H1 (cell line): ENCODE data around the gene BEAN1. TPM values are rescaled to one million over a fixed set of nuclear protein-coding genes. Genes with fewer than 3 reads are reported as not detected.

ENCODE experiments used
- CBX8 ChIP-seq: fragments of 300-800, 300-1000 bp; sonication (generic); IDR thresholded peaks from 2 replicates; pipeline ENCODE4 v1.7.1; 2016; ENCODE audit warnings: low read depth, low read length, borderline replicate concordance
- NANOG ChIP-seq: IDR thresholded peaks from 2 replicates; pipeline ENCODE4 v1.6.1; 2011; ENCODE audit warnings: low read length, low read depth, mild to moderate bottlenecking, inconsistent platforms; ENCODE audit not compliant: insufficient read depth, poor library complexity, severe bottlenecking
- RNF2 ChIP-seq: fragments of 200-900, 300-1000 bp; sonication (generic); IDR thresholded peaks from 2 replicates; pipeline ENCODE4 v1.7.1; 2016; ENCODE audit warnings: borderline replicate concordance, low read depth, mild to moderate bottlenecking, antibody characterized with exemption, low read length; ENCODE audit not compliant: poor library complexity, severe bottlenecking; ENCODE audit errors: missing control alignments
- TAF7 ChIP-seq: optimal IDR thresholded peaks from 2 replicates; pipeline ENCODE3; 2011; ENCODE audit warnings: low read depth, mild to moderate bottlenecking, inconsistent platforms, low read length, moderate library complexity, borderline replicate concordance
- polyA plus RNA-seq, 7 experiments: library from polyadenylated mRNA; depleted of rRNA in 3 of 7; stranded (reverse) in 5 of 7; unstranded in 2 of 7; fragments of >200 nt in 5 of 7; fragments of 200-250 nt in 2 of 7; gene quantifications; 1 replicate in 5 of 7; 2 replicates in 1 of 7; 4 replicates in 1 of 7; pipeline versions ENCODE4 v1.2.1 to v1.2.3, GENCODE V29; 2011 to 2013; ENCODE audit warnings: missing spikeins in 2 of 7, mixed read lengths in 2 of 7
- total RNA-seq: library from RNA; stranded (reverse); fragmentation: NEBNext Ultra II Directional; extraction: Animal tissue kit (Norgen Biotek cat#: 25700); gene quantifications from 2 replicates; pipeline ENCODE4 v1.2.1, GENCODE V29; 2021
- TF ChIP-seq, protein P1 (sequence below): IDR thresholded peaks from 2 replicates; pipeline ENCODE4 v1.6.1; 2012; ENCODE audit warnings: inconsistent platforms

BEAN1 gene
- total and polyA plus RNA-seq, 2 of the 8 experiments (the other 6 are each of a cell fraction or from before 2014, with no cell fraction given), result 0.08 TPM; not detected in 1

DNA sequence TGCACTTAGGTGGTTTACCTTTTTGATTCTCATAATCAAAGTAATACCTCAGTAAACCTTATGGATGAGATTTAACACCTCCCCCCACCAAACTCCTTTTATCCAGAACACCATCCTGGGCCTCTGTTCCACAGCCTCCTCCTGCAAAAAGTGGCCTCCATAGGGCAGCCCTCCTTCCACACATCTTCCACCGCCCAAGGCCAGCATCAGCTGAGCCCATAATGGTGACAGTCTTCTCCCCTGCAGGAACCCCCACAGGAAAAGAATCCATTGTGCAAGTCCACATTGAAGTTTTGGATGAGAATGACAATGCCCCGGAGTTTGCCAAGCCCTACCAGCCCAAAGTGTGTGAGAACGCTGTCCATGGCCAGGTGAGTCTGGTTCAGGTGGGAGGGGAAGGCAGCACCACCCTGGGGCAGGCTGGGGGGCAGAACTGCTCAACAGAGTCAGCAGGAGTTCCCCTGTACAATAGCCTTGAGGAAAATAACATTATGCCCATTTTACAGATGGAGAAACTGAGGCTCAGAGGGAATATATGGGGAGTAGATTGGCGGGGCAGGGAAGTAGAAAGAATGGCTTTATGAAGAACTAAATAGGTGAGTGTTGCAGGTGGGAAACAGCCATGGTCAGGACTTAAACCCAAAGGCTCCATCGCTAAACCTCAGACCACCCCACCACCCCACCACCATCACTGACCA, 29.2 kb upstream of the BEAN1 start (continued):
- TF ChIP-seq NANOG (no peak), CBX8 (no peak), TAF7 (no peak), RNF2 (no peak)
- TF ChIP-seq, protein P1, sequence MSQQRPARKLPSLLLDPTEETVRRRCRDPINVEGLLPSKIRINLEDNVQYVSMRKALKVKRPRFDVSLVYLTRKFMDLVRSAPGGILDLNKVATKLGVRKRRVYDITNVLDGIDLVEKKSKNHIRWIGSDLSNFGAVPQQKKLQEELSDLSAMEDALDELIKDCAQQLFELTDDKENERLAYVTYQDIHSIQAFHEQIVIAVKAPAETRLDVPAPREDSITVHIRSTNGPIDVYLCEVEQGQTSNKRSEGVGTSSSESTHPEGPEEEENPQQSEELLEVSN, result no peak
